HG02943 (cell line): ENCODE data around the gene HELB.

Experiments
- ATAC-seq: cut with Tn5 transposase; IDR thresholded peaks from one replicate; pipeline ENCODE4 v1.9.1; 2021; ENCODE audit warnings: mild to moderate bottlenecking, low read depth, moderate library complexity; ENCODE audit not compliant: unreplicated experiment

The HELB gene

GRCh38 chr12:66301944-66302826 is at the start of gene HELB:
Gene HELB (plus strand): TSS chr12:66302493. CDS start chr12:66302604, 111 bp downstream.
- ATAC-seq = peak; percentile 90

- ATAC-seq = no peak
These were observed 49.5 kb upstream of the HELB start for GRCh38 chr12:66252771-66253170.

GRCh38 chr12:66255737-66256136 is 46.6 kb upstream of the HELB start:
- ATAC-seq = no peak

GRCh38 chr12:66258011-66258410 is 44.3 kb upstream of the HELB start:
- ATAC-seq = no peak

DNA sequence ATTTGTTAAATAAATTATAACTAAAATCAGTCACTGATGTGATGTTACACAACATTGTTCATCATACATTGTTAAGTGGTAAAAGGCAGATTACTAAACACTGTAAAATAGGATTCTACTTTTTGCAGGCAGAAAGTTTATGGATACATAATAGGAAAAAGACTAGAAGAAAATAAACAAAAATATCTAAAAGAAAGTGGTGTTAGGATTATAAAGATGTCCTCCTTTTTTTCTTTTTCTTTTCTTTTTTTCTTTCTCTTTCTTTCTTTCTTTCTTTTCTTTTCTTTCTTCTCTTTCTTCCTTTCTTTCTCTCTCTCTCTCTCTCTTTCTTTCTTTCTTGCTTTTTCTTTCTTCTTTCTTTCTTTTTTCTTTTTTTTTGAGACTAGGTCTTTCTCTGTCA is 39.6 kb upstream of the HELB start:
- no peak for ATAC-seq

GRCh38 chr12:66268562-66268961 is 33.7 kb upstream of the HELB start:
- no peak for ATAC-seq

GRCh38 chr12:66269142-66269541 is 33.2 kb upstream of the HELB start:
- ATAC-seq = no peak

- ATAC-seq = no peak
These were observed 32.4 kb upstream of the HELB start for GRCh38 chr12:66269757-66270383.

DNA sequence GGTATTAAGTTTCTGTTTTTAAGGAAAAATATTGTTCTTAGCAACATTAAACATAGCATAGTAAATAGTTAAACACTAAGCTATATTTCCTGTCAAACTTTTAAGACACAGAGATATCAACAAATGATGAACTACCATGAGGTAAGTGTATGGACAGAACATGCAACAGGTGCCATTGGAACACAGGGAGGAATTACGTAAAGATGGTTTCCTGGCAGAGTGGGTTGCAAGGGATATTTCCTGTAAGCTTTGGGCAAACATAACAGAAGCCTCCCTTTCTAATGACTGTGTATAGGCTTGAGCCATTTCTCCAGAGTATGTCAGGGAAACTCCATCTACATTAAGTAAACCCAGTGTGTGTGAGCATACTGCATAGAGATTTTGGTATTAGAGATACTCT is 31.7 kb upstream of the HELB start:
- no peak for ATAC-seq

DNA sequence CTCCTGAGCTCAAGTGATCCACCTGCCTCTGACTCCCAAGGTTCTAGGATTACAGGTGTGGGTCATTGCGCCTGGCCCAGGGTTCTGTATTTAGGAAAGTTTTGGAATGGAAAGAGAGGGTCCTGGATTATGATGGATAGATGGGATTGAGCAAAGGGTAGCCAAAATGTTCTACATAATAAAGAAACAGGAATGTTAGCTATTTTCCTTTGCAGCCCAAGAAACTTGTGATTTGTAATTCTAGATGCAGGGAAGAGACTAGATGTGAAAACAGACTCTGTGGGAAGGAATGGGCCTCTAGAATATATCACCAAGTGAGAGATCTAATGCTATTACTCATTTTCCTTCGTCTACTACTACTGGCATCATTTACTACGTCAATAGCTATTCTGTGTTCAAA is 29.6 kb upstream of the HELB start:
- ATAC-seq = no peak

DNA sequence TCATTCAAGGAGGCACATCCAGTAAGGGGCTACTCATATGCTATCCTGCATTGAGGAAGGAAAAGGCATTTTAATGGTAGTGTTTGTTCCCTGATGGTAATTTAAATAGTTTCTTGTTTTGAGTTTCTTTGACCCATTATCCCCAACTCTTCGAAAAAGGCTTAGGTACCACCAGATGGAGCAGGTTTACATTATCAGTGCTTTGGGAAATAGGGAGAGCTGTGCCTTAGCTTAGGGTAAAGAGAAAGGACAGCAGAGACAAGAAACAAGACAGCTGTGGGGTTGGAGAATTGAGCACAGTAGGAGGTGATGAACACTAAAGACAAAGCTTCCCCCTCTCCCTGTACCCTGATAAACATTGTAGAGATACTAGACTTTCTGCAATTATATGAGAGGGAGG is 29.1 kb upstream of the HELB start:
- no peak for ATAC-seq

GRCh38 chr12:66275040-66275439 is 27.3 kb upstream of the HELB start:
- no peak for ATAC-seq

DNA sequence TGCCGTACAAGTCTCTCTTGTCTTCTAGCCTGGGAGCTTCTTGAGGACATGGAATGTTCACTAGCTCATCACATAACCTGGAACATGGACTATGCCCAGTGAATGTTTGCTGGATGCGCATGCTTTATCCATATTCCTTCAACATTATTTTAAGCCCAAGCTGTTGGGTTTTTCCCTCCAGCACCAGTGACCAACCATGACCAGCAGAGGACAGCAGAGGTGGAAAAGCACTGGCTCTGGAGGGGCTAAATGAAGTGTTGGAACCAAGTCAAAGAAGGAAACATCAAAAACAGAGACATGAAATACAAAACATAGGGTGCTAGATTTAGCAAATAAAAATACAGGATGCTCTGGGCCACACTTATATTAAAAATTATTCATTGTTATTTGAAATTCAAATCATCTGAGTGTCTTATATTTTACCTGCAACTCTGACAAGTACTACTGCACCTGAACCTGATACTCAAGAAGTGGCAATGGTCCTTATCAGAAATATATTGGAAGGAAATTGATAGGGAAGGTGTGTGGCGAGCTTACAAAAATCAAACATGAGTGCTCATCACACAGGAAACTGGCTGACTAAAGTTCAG is 23.1 kb upstream of the HELB start:
- ATAC-seq = no peak

- ATAC-seq = no peak
These were observed 21.7 kb upstream of the HELB start for GRCh38 chr12:66280561-66280960.

DNA sequence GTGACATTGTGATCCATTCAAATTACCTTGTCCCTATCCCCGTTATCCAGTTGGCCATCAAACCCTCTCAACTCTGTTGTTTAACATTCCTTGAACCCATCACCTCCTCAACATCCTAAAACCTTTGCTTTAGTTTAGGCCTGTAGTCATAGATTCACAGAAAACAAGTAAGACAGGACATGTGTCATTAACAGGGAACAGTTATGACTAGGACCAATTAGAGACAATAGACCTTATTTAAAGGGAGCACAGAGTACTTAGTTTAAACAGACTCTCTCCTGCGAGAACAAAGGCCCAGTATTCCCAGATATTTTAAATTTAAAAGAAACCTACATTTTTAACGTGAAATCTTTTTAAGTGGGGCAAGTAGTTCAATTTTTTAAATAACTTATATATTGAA is 20.0 kb upstream of the HELB start:
- ATAC-seq = no peak

- ATAC-seq = no peak
These were observed 15.0 kb upstream of the HELB start for GRCh38 chr12:66287275-66287674.

GRCh38 chr12:66288121-66288520 is 14.2 kb upstream of the HELB start:
- ATAC-seq = no peak

DNA sequence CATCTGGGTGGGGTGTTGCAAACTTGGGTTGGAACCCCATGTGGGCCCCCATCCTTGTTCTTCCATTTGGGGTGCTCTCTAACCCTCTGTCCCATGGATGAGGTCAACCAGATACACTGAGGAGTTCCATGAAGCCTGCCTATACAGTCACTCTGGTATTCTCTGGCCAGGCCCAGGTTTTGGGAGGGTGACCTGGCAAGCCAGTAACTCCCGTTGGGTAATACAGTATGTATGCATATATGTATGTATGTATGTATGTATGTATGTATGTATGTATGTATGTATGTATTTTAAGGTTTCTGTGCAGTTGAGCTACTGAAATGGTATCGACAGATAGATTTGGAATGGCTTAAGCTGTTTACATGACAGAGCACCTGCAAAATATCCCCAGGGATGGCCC is 12.8 kb upstream of the HELB start:
- ATAC-seq = no peak

DNA sequence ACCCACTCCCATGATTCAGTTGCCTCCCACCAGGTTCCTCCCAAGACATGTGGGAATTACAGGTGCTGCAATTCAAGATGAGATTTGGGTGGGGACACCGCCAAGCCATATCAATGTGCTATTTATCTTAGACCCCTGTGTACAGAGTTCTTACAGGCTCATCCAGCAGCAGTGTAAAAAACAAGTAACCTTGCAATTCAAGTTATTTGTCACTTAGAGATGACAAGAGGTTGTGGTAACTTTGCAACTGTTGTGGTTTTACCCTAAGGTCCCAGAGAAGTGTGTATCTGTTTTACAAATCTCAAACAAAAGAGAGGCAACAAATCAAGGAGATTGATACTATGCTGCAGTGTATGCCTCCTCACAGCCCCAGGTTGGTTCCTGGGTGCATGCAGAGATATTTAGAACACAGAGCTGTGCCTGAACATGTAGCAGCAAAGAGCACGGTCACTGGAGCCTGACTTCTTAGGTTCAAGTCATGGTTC is 11.5 kb upstream of the HELB start:
- ATAC-seq = no peak

DNA sequence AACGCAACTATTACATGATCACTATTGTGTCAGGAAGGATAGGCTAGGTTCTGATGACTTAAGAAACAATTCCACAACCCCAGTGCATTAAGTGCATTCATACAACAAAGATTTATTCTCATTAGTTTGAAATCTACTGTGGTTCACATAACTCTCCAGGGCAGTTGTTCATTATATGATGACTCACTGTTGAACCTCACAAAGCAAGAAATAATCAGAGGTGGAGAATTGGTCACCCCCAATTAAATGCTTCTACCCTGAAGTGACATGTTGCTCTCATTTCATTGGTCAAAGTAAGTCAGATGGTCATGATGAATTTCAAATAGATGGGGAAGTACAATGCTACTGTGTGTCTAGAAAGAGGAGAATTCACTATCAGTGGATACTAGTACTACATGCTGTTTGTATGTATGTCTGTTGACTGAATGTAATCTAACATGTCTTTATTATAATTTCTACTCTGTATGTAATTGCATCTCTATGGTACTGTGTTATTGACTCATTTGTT is 6.1 kb upstream of the HELB start:
- ATAC-seq = no peak

- ATAC-seq = no peak
These were observed 5.2 kb upstream of the HELB start for GRCh38 chr12:66297080-66297479.
